A549 (cell line): Measurements from ENCODE around the gene CA11. TPM values are rescaled to one million over a fixed set of nuclear protein-coding genes. Genes with fewer than 3 reads are reported as not detected.

Source experiments
- ATAC-seq, 2 experiments: fragments of 200-7000 bp in 1 of 2; fragments of >200 bp in 1 of 2; cut with Nextera tagmentation in 1 of 2; cut with Tn5 transposase in 1 of 2; 3 replicates each; pipeline versions ENCODE4 v1.8.0 to v1.9.1; 2018 to 2020; ENCODE audit warnings: mild to moderate bottlenecking in 1 of 2, moderate library complexity in 1 of 2
- CTCF ChIA-PET: fragments of 300-600 bp; sonication (Branson Sonifier 250); formaldehyde crosslinking; extraction: SDS; loops from one replicate; lab custom pipeline; 2021; ENCODE audit warnings: antibody characterized with exemption, inconsistent platforms; lab: Yijun Ruan, JAX
- POLR2A ChIA-PET: fragments of 350-600 bp; formaldehyde crosslinking; extraction: SDS; loops from one replicate; lab custom pipeline; 2021; ENCODE audit warnings: antibody characterized with exemption, inconsistent platforms; lab: Yijun Ruan, JAX
- DNase-seq, 2 experiments: peaks; one replicate each; pipeline versions ENCODE4 v3.0.0 to v3.0.0-alpha.2; 2011 to 2016; ENCODE audit warnings: low read depth in 1 of 2, low spot score in 1 of 2
- FAIRE-seq: peaks from 2 replicates; lab custom pipeline; 2011; peaks lifted over from hg19 to GRCh38; lab: Jason Lieb, UNC
- H3K27ac ChIP-seq, 2 experiments: fragments of >200 bp; sonication (Bioruptor Twin); formaldehyde crosslinking; 3 replicates each; pipeline ENCODE4 v1.5.1; 2016 to 2017
- H3K4me1 ChIP-seq: fragments of >200 bp; sonication (Bioruptor Twin); formaldehyde crosslinking; 3 replicates; pipeline ENCODE4 v1.6.1; 2016
- H3K4me2 ChIP-seq: fragments of >200 bp; sonication (Bioruptor Twin); formaldehyde crosslinking; 3 replicates; pipeline ENCODE4 v1.6.1; 2016
- H3K4me3 ChIP-seq: fragments of >200 bp; sonication (Bioruptor Twin); formaldehyde crosslinking; 3 replicates; pipeline ENCODE4 v1.5.1; 2016
- H3K9me3 ChIP-seq: fragments of >200 bp; sonication (Bioruptor Twin); formaldehyde crosslinking; 3 replicates; pipeline ENCODE4 v1.6.1; 2016
- BHLHE40 ChIP-seq: IDR thresholded peaks from 2 replicates; pipeline ENCODE4 v1.6.1; 2012; ENCODE audit warnings: low read depth, low read length, inconsistent platforms
- CBX2 ChIP-seq: fragments of 200-600 bp; sonication (generic); IDR thresholded peaks from 2 replicates; pipeline ENCODE4 v1.6.1; 2016; ENCODE audit warnings: low read depth, mild to moderate bottlenecking, borderline replicate concordance
- CBX8 ChIP-seq: fragments of 200-600 bp; sonication (generic); IDR thresholded peaks from 2 replicates; pipeline ENCODE4 v1.6.1; 2016
- CEBPB ChIP-seq, 2 experiments: fragments of >200 bp in 1 of 2; sonication (Bioruptor Twin) in 1 of 2; formaldehyde crosslinking in 1 of 2; IDR thresholded peaks; 2 replicates each; pipeline ENCODE4 v1.6.1; 2012 to 2016
- EHF ChIP-seq: fragments of 250-450 bp; sonication (Bioruptor Pico); IDR thresholded peaks from 2 replicates; pipeline ENCODE4 v1.5.0; 2020; ENCODE audit warnings: mild to moderate bottlenecking
- EP300 ChIP-seq, 2 experiments: fragments of >200 bp; sonication (Bioruptor Twin); formaldehyde crosslinking; IDR thresholded peaks; 2 replicates in 1 of 2; 3 replicates in 1 of 2; pipeline ENCODE4 v1.6.1; 2016 to 2017
- ESRRA ChIP-seq: fragments of 150-350 bp; IDR thresholded peaks from 2 replicates; pipeline ENCODE4 v1.6.1; 2014; ENCODE audit warnings: mild to moderate bottlenecking, low read length, borderline replicate concordance
- FOSB ChIP-seq: fragments of 250-450 bp; sonication (Bioruptor Pico); IDR thresholded peaks from 2 replicates; pipeline ENCODE4 v1.5.0; 2020; ENCODE audit warnings: mild to moderate bottlenecking, moderate library complexity
- GATA3 ChIP-seq: IDR thresholded peaks from 2 replicates; pipeline ENCODE4 v1.6.1; 2012; ENCODE audit warnings: borderline replicate concordance
- HDAC2 ChIP-seq: fragments of 200-600 bp; sonication (generic); IDR thresholded peaks from 2 replicates; pipeline ENCODE4 v1.6.1; 2016
- HEYL ChIP-seq: fragments of 250-450 bp; sonication (Bioruptor Pico); IDR thresholded peaks from 2 replicates; pipeline ENCODE4 v1.8.0; 2021; ENCODE audit warnings: mild to moderate bottlenecking, moderate library complexity
- HOXA7 ChIP-seq: fragments of 250-450 bp; sonication (Bioruptor Pico); IDR thresholded peaks from 2 replicates; pipeline ENCODE4 v1.5.0; 2020; ENCODE audit warnings: mild to moderate bottlenecking, moderate library complexity
- HOXB5 ChIP-seq: fragments of 250-450 bp; sonication (Bioruptor Pico); IDR thresholded peaks from 2 replicates; pipeline ENCODE4 v1.5.0; 2020; ENCODE audit warnings: mild to moderate bottlenecking, moderate library complexity
- JUN ChIP-seq, 2 experiments: fragments of >200 bp; sonication (Bioruptor Twin); formaldehyde crosslinking; IDR thresholded peaks; 2 replicates in 1 of 2; 3 replicates in 1 of 2; pipeline ENCODE4 v1.6.1; 2016 to 2017
- JUNB ChIP-seq: fragments of >200 bp; sonication (Bioruptor Twin); formaldehyde crosslinking; IDR thresholded peaks from 2 replicates; pipeline ENCODE4 v1.6.1; 2016
- MAZ ChIP-seq: fragments of 150-350 bp; IDR thresholded peaks from 2 replicates; pipeline ENCODE4 v1.6.1; 2014; ENCODE audit warnings: antibody characterized with exemption, low read depth, low read length, borderline replicate concordance
- NFE2L2 ChIP-seq: fragments of 150-350 bp; conservative IDR thresholded peaks from 2 replicates; pipeline ENCODE4 v1.6.1; 2014; ENCODE audit warnings: low read length
- NPAS2 ChIP-seq: fragments of 250-450 bp; sonication (Bioruptor Pico); IDR thresholded peaks from 2 replicates; pipeline ENCODE4 v1.8.0; 2022; ENCODE audit warnings: mild to moderate bottlenecking, moderate library complexity, borderline replicate concordance
- POLR2A ChIP-seq: IDR thresholded peaks from 2 replicates; pipeline ENCODE4 v1.6.1; 2012; ENCODE audit warnings: mild to moderate bottlenecking, low read length
- POLR2AphosphoS2 ChIP-seq: conservative IDR thresholded peaks from 2 replicates; pipeline ENCODE4 v1.6.1; 2012; ENCODE audit warnings: low read length, improper control_type of control experiment, inconsistent platforms
- RARB ChIP-seq: fragments of 250-450 bp; sonication (Bioruptor Pico); IDR thresholded peaks from 2 replicates; pipeline ENCODE4 v1.8.0; 2021; ENCODE audit warnings: mild to moderate bottlenecking, moderate library complexity
- RFX5 ChIP-seq: fragments of 450-650 bp; IDR thresholded peaks from 2 replicates; pipeline ENCODE4 v1.7.1; 2014; ENCODE audit warnings: antibody characterized with exemption, mild to moderate bottlenecking, moderate library complexity
- RNF2 ChIP-seq: fragments of 200-600 bp; sonication (generic); IDR thresholded peaks from 2 replicates; pipeline ENCODE4 v1.6.1; 2016; ENCODE audit warnings: low read depth, mild to moderate bottlenecking, antibody characterized with exemption, moderate library complexity, borderline replicate concordance
- SREBF2 ChIP-seq: fragments of 450-650 bp; IDR thresholded peaks from 2 replicates; pipeline ENCODE4 v1.6.1; 2014; ENCODE audit warnings: mild to moderate bottlenecking, moderate library complexity
- TFCP2L1 ChIP-seq: fragments of 250-450 bp; sonication (Bioruptor Pico); IDR thresholded peaks from 2 replicates; pipeline ENCODE4 v1.5.0; 2021; ENCODE audit warnings: mild to moderate bottlenecking
- ZSCAN20 ChIP-seq: fragments of 250-450 bp; sonication (Bioruptor Pico); IDR thresholded peaks from 2 replicates; pipeline ENCODE4 v1.8.0; 2022; ENCODE audit warnings: mild to moderate bottlenecking, moderate library complexity
- WGBS: methylation state at CpG from one replicate; pipeline ENCODE4 v1.1.6; 2017; ENCODE audit errors: missing lambda C conversion rate; 5-methylcytosine and 5-hydroxymethylcytosine counted together
- polyA plus RNA-seq, 4 experiments: library from polyadenylated mRNA; depleted of rRNA in 3 of 4; stranded (reverse); fragments of >200 nt; fragmentation: RNase III in 1 of 4; extraction: RNeasy Plus Mini Kit Qiagen cat#74134 plus additional on column Dnase treatment in 1 of 4; gene quantifications; 2 replicates in 3 of 4; 3 replicates in 1 of 4; pipeline ENCODE4 v1.2.3, GENCODE V29; 2011 to 2017
- TF ChIP-seq, protein P1 (sequence below): IDR thresholded peaks from 2 replicates; pipeline ENCODE4 v1.6.1; 2012
- TF ChIP-seq, protein P2 (sequence below): fragments of 450-650 bp; IDR thresholded peaks from 2 replicates; pipeline ENCODE4 v1.6.1; 2014; ENCODE audit warnings: antibody characterized with exemption
- TF ChIP-seq, protein P3 (sequence below): IDR thresholded peaks from 2 replicates; pipeline ENCODE4 v1.6.1; 2012; ENCODE audit warnings: low read depth, borderline replicate concordance
- TF ChIP-seq, protein P4 (sequence below): IDR thresholded peaks from 2 replicates; pipeline ENCODE4 v1.6.1; 2012
- TF ChIP-seq, protein P5 (sequence below): fragments of >200 bp; sonication (Bioruptor Twin); formaldehyde crosslinking; IDR thresholded peaks from 2 replicates; pipeline ENCODE4 v1.6.1; 2016
- TF ChIP-seq, protein P6 (sequence below): fragments of >200 bp; sonication (Bioruptor Twin); formaldehyde crosslinking; IDR thresholded peaks from 3 replicates; pipeline ENCODE4 v1.5.1; 2016
- TF ChIP-seq, protein P7 (sequence below): fragments of >200 bp; sonication (Bioruptor Twin); formaldehyde crosslinking; IDR thresholded peaks from 3 replicates; pipeline ENCODE4 v1.6.1; 2016

Gene CA11
- polyA plus RNA-seq, 2 of the 4 experiments (the other 2 are of a cell fraction) = 9.8 to 21.0 TPM

DNA sequence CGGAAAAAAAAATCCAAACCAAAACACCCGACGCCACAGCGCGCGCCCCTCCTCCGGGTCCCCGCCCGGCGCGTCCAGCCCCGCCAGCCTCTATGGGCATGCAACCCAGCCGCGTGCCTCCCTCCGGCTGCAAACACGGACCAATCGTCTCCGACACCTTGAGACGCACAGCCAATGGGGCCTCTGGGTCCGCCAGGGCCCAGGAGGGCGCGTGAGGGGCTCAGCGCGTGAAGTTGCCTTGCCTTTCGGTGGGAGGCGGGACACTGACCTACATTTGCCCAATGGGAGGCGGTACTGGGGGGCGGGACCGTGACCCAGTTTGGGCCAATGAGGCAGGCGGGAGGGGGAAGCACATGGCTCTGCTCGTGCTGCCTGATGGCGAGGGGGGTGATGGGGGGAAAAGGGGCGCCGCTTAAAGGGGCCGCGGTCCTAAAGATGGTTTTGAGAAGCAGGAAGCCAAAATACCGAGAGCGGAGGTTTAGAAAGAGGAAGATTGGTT, 8.5 kb downstream of the CA11 start:
- FAIRE-seq (no peak), ATAC-seq (peak; percentile 72 to 87), DNase-seq (peak; percentile 100)
- H3K4me1 ChIP-seq = peaks cover 44% of the 10 kb centered on the region
- H3K4me2 ChIP-seq = peak overlapping the region; percentile 100
- CTCF ChIA-PET = interaction anchor here (1.2 to 1.7 kb wide), 2 partner anchors 20 to 37 kb away, joined by 3 to 4 read pairs; no protein-coding TSS in a partner anchor
- H3K4me3 ChIP-seq = peak overlapping the region; percentile 71
- WGBS = 2% methylated on average over 13 of the region's 38 CpGs
- TF ChIP-seq, protein P1, sequence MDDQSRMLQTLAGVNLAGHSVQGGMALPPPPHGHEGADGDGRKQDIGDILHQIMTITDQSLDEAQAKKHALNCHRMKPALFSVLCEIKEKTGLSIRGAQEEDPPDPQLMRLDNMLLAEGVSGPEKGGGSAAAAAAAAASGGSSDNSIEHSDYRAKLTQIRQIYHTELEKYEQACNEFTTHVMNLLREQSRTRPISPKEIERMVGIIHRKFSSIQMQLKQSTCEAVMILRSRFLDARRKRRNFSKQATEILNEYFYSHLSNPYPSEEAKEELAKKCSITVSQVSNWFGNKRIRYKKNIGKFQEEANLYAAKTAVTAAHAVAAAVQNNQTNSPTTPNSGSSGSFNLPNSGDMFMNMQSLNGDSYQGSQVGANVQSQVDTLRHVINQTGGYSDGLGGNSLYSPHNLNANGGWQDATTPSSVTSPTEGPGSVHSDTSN = peak; percentile 5; the same call in 1 of the 2 replicates
- TF ChIP-seq POLR2AphosphoS2 = no peak
- TF ChIP-seq, protein P2, sequence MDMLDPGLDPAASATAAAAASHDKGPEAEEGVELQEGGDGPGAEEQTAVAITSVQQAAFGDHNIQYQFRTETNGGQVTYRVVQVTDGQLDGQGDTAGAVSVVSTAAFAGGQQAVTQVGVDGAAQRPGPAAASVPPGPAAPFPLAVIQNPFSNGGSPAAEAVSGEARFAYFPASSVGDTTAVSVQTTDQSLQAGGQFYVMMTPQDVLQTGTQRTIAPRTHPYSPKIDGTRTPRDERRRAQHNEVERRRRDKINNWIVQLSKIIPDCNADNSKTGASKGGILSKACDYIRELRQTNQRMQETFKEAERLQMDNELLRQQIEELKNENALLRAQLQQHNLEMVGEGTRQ = peak; percentile 90
- TF ChIP-seq HEYL (CRISPR knock-in tag) = no peak
- TF ChIP-seq BHLHE40 = peak; percentile 77
- TF ChIP-seq, protein P3, sequence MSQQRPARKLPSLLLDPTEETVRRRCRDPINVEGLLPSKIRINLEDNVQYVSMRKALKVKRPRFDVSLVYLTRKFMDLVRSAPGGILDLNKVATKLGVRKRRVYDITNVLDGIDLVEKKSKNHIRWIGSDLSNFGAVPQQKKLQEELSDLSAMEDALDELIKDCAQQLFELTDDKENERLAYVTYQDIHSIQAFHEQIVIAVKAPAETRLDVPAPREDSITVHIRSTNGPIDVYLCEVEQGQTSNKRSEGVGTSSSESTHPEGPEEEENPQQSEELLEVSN = peak; percentile 99
- TF ChIP-seq NFE2L2 = 0 out of 2 replicates have a peak, but pooled peaks have one; percentile 3
- TF ChIP-seq JUNB = no peak
- peak; percentile 40; the same call in 1 of the 2 replicates for TF ChIP-seq RFX5
- TF ChIP-seq, protein P4, sequence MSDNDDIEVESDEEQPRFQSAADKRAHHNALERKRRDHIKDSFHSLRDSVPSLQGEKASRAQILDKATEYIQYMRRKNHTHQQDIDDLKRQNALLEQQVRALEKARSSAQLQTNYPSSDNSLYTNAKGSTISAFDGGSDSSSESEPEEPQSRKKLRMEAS = peak; percentile 100
- TF ChIP-seq JUN (IDR thresholded peaks at IDR 0.05) = peak in 1 of 2 experiments; percentile 10; a peak in 1 of 5 replicates
- no peak for TF ChIP-seq FOSB (CRISPR knock-in tag)
- peak; percentile 50; the same call in 1 of the 2 replicates for TF ChIP-seq GATA3
- peak; percentile 96 for TF ChIP-seq NPAS2 (CRISPR knock-in tag)
- TF ChIP-seq MAZ = peak; percentile 87; the same call in 1 of the 2 replicates
- peak; percentile 66; the same call in 1 of the 2 replicates for TF ChIP-seq HOXB5 (CRISPR knock-in tag)
- TF ChIP-seq EP300 (IDR thresholded peaks at IDR 0.05) = no peak
- peak overlapping the region; percentile 89 to 92 for H3K27ac ChIP-seq
- POLR2A ChIA-PET = interaction anchor here (0.6 to 1.4 kb wide), 4 partner anchors 10 to 608 kb away, joined by 3 to 5 read pairs (median 4); partner anchors contain the start of genes RPL18 and SPHK2
- no peaks in the 10 kb centered on the region for H3K9me3 ChIP-seq

DNA sequence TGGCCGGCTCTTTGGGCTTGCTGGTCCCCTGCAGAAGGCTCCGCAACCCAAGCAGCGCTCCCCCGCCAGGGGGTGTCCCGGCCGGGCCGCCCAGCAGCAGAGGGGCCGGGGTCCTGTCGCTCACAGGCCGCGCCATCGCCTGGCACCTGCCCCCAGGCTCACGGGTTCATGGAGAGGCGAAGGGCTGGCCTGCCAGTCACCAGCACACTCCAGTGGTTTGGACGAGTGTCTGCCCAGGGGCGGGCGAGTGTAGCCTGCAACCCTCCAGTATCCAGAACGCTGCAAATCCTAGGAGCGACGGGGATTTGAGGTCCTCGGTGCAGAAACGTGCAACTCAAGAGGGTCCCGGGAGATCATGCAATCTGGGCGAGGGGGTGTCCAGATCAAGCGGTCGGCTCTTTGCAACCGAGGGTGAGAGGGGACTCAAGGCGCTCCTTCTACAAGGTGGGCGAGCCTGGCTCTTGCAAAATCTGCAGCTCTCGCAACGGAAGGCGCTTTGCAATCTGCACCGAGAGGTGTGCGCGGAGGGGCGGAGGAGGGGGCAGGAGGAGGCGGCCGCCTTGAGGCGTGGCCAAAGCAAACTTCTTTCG, 9.0 kb downstream of the CA11 start, which contains the start of gene DBP:
TSS of gene DBP (minus strand) at position 521 of the 590 bp plus-strand sequence. CDS start at position 136, 385 bp downstream.
- DNase-seq = peak; percentile 79
- CTCF ChIA-PET = interaction anchor here (0.8 to 1.2 kb wide), 2 partner anchors 12 to 20 kb away, joined by 3 read pairs; no protein-coding TSS in a partner anchor
- POLR2A ChIA-PET = interaction anchor here (1.3 to 1.4 kb wide), 2 partner anchors 9 to 18 kb away, joined by 3 to 5 read pairs; partner anchors contain the start of genes RPL18 and SPHK2
- TF ChIP-seq CEBPB (IDR thresholded peaks at IDR 0.05) (peak; percentile 47 to 75; a peak in 3 of 4 replicates), HDAC2 (0 out of 2 replicates have a peak, but pooled peaks have one; percentile 42), ESRRA (no peak), SREBF2 (no peak), EHF (CRISPR knock-in tag) (no peak), TFCP2L1 (CRISPR knock-in tag) (no peak), HOXA7 (CRISPR knock-in tag) (no peak), POLR2A (no peak), RNF2 (0 out of 2 replicates have a peak, but pooled peaks have one; percentile 24), CBX2 (no peak), MAZ (no peak), RARB (no peak), ZSCAN20 (CRISPR knock-in tag) (no peak), CBX8 (no peak)
- TF ChIP-seq, protein P5, sequence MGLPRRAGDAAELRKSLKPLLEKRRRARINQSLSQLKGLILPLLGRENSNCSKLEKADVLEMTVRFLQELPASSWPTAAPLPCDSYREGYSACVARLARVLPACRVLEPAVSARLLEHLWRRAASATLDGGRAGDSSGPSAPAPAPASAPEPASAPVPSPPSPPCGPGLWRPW = no peak
- TF ChIP-seq, protein P6, sequence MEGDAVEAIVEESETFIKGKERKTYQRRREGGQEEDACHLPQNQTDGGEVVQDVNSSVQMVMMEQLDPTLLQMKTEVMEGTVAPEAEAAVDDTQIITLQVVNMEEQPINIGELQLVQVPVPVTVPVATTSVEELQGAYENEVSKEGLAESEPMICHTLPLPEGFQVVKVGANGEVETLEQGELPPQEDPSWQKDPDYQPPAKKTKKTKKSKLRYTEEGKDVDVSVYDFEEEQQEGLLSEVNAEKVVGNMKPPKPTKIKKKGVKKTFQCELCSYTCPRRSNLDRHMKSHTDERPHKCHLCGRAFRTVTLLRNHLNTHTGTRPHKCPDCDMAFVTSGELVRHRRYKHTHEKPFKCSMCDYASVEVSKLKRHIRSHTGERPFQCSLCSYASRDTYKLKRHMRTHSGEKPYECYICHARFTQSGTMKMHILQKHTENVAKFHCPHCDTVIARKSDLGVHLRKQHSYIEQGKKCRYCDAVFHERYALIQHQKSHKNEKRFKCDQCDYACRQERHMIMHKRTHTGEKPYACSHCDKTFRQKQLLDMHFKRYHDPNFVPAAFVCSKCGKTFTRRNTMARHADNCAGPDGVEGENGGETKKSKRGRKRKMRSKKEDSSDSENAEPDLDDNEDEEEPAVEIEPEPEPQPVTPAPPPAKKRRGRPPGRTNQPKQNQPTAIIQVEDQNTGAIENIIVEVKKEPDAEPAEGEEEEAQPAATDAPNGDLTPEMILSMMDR = no peak
- TF ChIP-seq, protein P7, sequence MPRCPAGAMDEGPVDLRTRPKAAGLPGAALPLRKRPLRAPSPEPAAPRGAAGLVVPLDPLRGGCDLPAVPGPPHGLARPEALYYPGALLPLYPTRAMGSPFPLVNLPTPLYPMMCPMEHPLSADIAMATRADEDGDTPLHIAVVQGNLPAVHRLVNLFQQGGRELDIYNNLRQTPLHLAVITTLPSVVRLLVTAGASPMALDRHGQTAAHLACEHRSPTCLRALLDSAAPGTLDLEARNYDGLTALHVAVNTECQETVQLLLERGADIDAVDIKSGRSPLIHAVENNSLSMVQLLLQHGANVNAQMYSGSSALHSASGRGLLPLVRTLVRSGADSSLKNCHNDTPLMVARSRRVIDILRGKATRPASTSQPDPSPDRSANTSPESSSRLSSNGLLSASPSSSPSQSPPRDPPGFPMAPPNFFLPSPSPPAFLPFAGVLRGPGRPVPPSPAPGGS = no peak

More for the DNA sequence above, 9.0 kb downstream of the CA11 start, which contains the start of gene DBP:
- ATAC-seq = peak; percentile 32 to 57
- Histone ChIP-seq H3K4me2 (peak within 1 kb of the TSS; percentile 100), H3K4me1 (peaks cover 49% of the 10 kb centered on the region), H3K4me3 (peak within 1 kb of the TSS; percentile 71), H3K27ac (peak within 1 kb of the TSS; percentile 89 to 92), H3K9me3 (no peaks in the 10 kb centered on the region)
- no peak for FAIRE-seq
- WGBS = 3% methylated on average over 31 of the region's 40 CpGs
